K562 (cell line): Measurements from ENCODE around the gene ETNK1. TPM values are rescaled to one million over a fixed set of nuclear protein-coding genes. Genes with fewer than 3 reads are reported as not detected.
A peak's percentile ranks its signal among the peaks of the same experiment; 100 is the strongest.

Experiments
- ELF1 ChIP-seq: fragments of 200-800 bp; sonication (Bioruptor generic); IDR thresholded peaks from 2 replicates; pipeline ENCODE4 v1.6.1; 2016; ENCODE audit warnings: missing genetic modification characterization, missing compliant biosample characterization
- HNRNPL ChIP-seq: fragments of 200-400 bp; formaldehyde crosslinking; IDR thresholded peaks from 2 replicates; pipeline ENCODE4 v1.6.1; 2017; ENCODE audit warnings: low read depth, mild to moderate bottlenecking, low read length
- MGA ChIP-seq: fragments of 450-650 bp; IDR thresholded peaks from 2 replicates; pipeline ENCODE4 v1.6.1; 2016; ENCODE audit warnings: mild to moderate bottlenecking, moderate library complexity
- NR1H2 ChIP-seq: sonication (generic); formaldehyde crosslinking; IDR thresholded peaks from 2 replicates; pipeline ENCODE4 v1.4.0; 2020; ENCODE audit warnings: mild to moderate bottlenecking, missing genetic modification reagents
- RHOXF2B ChIP-seq: fragments of 250-450 bp; sonication (Bioruptor Pico); conservative IDR thresholded peaks from 2 replicates; pipeline ENCODE4 v1.5.1; 2021
- SNIP1 ChIP-seq: fragments of 450-650 bp; IDR thresholded peaks from 2 replicates; pipeline ENCODE4 v1.7.1; 2017; ENCODE audit warnings: low read depth, mild to moderate bottlenecking
- SP1 ChIP-seq: sonication (generic); formaldehyde crosslinking; IDR thresholded peaks from 2 replicates; pipeline ENCODE4 v1.8.1; 2022; ENCODE audit warnings: mild to moderate bottlenecking, missing genetic modification reagents
- TAF9B ChIP-seq: fragments of 450-650 bp; IDR thresholded peaks from 2 replicates; pipeline ENCODE4 v1.6.1; 2018; ENCODE audit warnings: mild to moderate bottlenecking; ENCODE audit not compliant: partially characterized antibody
- TCFL5 ChIP-seq: fragments of 250-450 bp; sonication (Bioruptor Pico); conservative IDR thresholded peaks from 2 replicates; pipeline ENCODE4 v1.6.1; 2021; ENCODE audit warnings: mild to moderate bottlenecking, moderate library complexity, matching md5 sums
- XRCC3 ChIP-seq: fragments of 450-650 bp; IDR thresholded peaks from 2 replicates; pipeline ENCODE4 v1.6.1; 2017; ENCODE audit warnings: mild to moderate bottlenecking, moderate library complexity
- ZNF133 ChIP-seq: fragments of 250-450 bp; sonication (Bioruptor Pico); IDR thresholded peaks from 2 replicates; pipeline ENCODE4 v1.4.0; 2020; ENCODE audit warnings: mild to moderate bottlenecking
- ZNF134 ChIP-seq: fragments of 250-450 bp; sonication (Bioruptor Pico); conservative IDR thresholded peaks from 2 replicates; pipeline ENCODE4 v1.4.0; 2020
- ZNF445 ChIP-seq: fragments of 250-450 bp; sonication (Bioruptor Pico); IDR thresholded peaks from 2 replicates; pipeline ENCODE4 v1.4.0; 2020; ENCODE audit warnings: low read depth, mild to moderate bottlenecking, moderate library complexity
- polyA plus RNA-seq, 8 experiments: library from polyadenylated mRNA; depleted of rRNA in 4 of 8; stranded (reverse) in 5 of 8; unstranded in 3 of 8; fragments of >200 nt; fragmentation: Nextera tagmentation in 2 of 8; fragmentation: Illumina TruSeq in 1 of 8; extraction: Ambion mirVana in 2 of 8; extraction: Trizol in 1 of 8; gene quantifications; 2 replicates each; pipeline versions ENCODE4 v1.2.1 to v1.2.3, GENCODE V29; 2011 to 2014; ENCODE audit warnings: inconsistent platforms in 1 of 8, missing spikeins in 1 of 8
- total RNA-seq, 7 experiments: library from RNA; depleted of rRNA in 6 of 7; stranded (reverse); fragments of >200 nt in 6 of 7; fragmentation: Illumina TruSeq in 2 of 7; extraction: Trizol in 2 of 7; gene quantifications; 2 replicates each; pipeline versions ENCODE4 v1.2.1 to v1.2.3, GENCODE V29; 2011 to 2021; ENCODE audit warnings: low replicate concordance in 1 of 7
- TF ChIP-seq, protein P1 (sequence below): fragments of 450-650 bp; formaldehyde crosslinking; IDR thresholded peaks from 2 replicates; pipeline ENCODE4 v1.4.0; 2020; ENCODE audit warnings: mild to moderate bottlenecking, moderate library complexity
- TF ChIP-seq, protein P2 (sequence below): fragments of 250-450 bp; sonication (Bioruptor Pico); IDR thresholded peaks from 2 replicates; pipeline ENCODE4 v1.4.0; 2020

The ETNK1 gene
- total and polyA plus RNA-seq, 9 of the 15 experiments (the other 6 are each of a cell fraction or from before 2014, with no cell fraction given) = 10.0 to 70.5 (median 36.0) TPM

DNA sequence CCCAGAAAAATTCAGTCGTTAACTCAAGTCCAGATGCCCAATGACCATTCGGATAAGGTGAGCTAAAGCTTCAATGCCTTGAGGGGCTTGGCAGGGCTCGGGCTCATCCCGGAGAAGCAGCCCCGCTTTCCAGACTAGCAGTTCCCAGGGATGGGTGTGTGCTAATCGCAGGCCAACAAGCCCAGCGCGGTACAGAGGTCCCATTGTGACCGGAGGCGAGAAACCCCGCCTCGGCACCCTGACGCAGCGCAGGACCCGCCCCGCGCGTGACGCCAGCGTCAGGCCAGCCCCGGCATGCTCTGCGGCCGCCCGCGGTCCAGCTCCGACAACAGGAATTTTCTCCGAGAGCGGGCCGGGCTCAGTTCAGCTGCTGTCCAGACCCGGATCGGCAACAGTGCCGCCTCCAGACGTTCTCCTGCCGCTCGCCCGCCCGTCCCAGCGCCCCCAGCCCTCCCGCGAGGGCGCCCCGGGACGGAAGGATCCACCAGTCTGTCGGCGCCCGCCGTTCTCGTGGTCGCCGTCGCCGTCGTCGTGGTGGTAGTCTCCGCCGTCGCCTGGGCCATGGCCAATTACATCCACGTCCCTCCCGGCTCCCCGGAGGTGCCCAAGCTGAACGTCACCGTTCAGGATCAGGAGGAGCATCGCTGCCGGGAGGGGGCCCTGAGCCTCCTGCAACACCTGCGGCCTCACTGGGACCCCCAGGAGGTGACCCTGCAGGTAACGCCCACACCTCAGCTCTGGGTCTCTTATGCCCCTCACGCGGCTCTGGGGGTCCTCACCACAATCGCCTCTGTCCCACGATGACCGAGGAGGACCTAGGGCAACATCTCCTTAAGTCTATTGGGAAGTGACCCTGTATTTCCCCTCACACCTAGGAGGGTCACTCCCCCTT lies at the start of gene ETNK1 (continued):
- TF ChIP-seq, protein P1, sequence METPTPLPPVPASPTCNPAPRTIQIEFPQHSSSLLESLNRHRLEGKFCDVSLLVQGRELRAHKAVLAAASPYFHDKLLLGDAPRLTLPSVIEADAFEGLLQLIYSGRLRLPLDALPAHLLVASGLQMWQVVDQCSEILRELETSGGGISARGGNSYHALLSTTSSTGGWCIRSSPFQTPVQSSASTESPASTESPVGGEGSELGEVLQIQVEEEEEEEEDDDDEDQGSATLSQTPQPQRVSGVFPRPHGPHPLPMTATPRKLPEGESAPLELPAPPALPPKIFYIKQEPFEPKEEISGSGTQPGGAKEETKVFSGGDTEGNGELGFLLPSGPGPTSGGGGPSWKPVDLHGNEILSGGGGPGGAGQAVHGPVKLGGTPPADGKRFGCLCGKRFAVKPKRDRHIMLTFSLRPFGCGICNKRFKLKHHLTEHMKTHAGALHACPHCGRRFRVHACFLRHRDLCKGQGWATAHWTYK (CRISPR knock-in tag) = no peak
- TF ChIP-seq XRCC3 (no peak), TAF9B (peak; percentile 75), NR1H2 (CRISPR knock-in tag) (no peak), HNRNPL (no peak), ZNF445 (CRISPR knock-in tag) (no peak), SP1 (0 out of 2 replicates have a peak, but pooled peaks have one; percentile 59), RHOXF2B (CRISPR knock-in tag) (no peak), ZNF133 (CRISPR knock-in tag) (no peak), TCFL5 (CRISPR knock-in tag) (no peak), MGA (peak; percentile 91), ELF1 (no peak), ZNF134 (CRISPR knock-in tag) (no peak), SNIP1 (no peak)
- TF ChIP-seq, protein P2, sequence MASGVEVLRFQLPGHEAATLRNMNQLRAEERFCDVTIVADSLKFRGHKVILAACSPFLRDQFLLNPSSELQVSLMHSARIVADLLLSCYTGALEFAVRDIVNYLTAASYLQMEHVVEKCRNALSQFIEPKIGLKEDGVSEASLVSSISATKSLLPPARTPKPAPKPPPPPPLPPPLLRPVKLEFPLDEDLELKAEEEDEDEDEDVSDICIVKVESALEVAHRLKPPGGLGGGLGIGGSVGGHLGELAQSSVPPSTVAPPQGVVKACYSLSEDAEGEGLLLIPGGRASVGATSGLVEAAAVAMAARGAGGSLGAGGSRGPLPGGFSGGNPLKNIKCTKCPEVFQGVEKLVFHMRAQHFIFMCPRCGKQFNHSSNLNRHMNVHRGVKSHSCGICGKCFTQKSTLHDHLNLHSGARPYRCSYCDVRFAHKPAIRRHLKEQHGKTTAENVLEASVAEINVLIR (CRISPR knock-in tag) = peak; percentile 70
